ENCODE data around the gene ALKBH2. TPM values are rescaled to one million over a fixed set of nuclear protein-coding genes. Genes with fewer than 3 reads are reported as not detected.

Gene ALKBH2
- total RNA-seq, 4 donors from 2014 or later = 17.6 to 36.5 (median 26.0) TPM

DNA sequence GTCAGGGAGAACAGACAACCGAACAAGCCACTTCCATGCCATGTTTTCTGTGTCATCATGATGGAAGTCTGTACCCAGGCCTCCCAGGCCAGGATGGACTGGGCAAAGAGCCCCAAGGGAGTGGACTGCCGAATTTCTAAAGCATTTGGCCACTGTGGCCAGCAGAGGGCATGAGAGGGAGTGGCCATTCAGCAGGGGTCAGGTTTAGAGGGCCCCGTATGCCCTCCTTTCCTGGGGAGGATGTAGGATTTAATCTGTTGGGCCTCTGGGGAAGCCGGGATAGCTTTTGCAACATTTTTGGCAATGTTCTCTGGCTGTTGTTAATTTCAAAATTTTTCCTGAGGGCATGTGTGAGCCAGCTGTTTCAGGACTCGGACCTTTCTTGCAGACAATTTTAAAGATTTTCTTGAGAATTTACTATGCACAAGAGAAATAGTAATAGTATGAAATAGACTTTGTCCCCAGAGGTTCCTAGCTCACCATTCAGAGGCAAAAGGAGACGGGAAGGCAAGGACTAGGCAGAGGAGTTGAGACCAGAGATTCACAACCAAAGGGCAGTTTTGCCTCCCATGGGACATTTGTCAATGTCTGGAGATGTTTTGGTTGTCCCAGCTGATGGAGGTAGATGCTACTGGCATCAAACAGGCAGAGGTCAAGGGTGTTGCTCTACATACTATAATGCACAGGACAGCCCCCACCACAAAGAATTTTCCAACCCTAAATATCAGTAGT is 41.1 kb upstream of the ALKBH2 start:
- 32 to 40% methylated on average over 6 of the region's 6 CpGs for WGBS, 2 donors
- no peak overlapping the region for H3K4me3 ChIP-seq (ENCODE audit: low read depth, poor library complexity, severe bottlenecking)
- no peak for DNase-seq (ENCODE audit: low spot score in 2 of 2)
- intact Hi-C loops (cut with DNase I; ENCODE audit: low total_unique reads) = no loop called here
- TF ChIP-seq, protein P1, sequence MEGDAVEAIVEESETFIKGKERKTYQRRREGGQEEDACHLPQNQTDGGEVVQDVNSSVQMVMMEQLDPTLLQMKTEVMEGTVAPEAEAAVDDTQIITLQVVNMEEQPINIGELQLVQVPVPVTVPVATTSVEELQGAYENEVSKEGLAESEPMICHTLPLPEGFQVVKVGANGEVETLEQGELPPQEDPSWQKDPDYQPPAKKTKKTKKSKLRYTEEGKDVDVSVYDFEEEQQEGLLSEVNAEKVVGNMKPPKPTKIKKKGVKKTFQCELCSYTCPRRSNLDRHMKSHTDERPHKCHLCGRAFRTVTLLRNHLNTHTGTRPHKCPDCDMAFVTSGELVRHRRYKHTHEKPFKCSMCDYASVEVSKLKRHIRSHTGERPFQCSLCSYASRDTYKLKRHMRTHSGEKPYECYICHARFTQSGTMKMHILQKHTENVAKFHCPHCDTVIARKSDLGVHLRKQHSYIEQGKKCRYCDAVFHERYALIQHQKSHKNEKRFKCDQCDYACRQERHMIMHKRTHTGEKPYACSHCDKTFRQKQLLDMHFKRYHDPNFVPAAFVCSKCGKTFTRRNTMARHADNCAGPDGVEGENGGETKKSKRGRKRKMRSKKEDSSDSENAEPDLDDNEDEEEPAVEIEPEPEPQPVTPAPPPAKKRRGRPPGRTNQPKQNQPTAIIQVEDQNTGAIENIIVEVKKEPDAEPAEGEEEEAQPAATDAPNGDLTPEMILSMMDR (IDR thresholded peaks at IDR 0.05) = no peak
- TF ChIP-seq POLR2A (IDR thresholded peaks at IDR 0.05) = no peak

DNA sequence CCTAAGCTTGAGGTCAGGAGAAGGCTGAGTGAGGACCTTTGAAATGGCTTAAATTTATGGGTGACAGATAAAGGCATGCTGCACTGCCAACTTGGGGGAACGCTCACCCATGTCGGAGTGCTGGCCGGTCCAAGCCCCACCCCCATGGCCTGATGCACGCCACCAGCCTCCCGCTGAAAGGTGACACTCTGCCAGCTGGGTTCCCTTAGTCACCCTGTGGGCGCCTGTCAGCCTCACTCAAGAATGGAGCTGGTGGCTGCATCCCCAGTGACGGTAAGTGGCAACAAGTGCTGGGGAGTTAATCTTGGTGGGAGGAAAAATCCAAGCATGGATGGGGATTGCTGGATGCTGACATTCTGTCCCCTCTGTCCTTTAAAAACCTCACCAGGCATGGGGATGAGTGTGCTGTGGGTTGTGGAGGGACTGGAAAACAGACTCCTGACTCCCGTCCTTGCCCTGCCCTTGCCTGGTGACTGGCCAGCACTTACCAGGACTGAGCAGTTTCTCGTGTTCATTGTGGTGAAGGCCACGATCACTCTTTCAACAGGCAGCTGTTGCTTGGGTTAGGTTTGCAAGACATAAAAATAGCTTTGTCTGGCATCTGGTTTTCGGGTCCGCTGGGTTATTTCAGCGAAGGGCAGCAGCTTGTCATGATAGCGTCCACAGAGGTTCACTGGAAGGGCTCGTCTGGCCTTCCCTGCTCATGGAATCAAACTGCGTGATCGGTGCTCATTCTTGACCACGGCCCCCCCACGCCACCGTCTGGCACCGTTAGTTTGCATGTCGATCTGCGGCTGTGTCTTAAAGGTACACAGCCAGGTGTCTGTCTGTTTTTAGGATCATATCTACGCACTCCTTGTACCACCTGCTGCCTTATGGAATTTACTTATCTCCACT is 38.1 kb upstream of the ALKBH2 start:
- no peak for TF ChIP-seq POLR2A (IDR thresholded peaks at IDR 0.05)
- TF ChIP-seq, protein P1 (IDR thresholded peaks at IDR 0.05) = no peak
- 61 to 70% methylated on average over 24 of the region's 24 CpGs for WGBS, 2 donors
- H3K4me3 ChIP-seq (ENCODE audit: low read depth, poor library complexity, severe bottlenecking) = no peak overlapping the region
- intact Hi-C loops (cut with DNase I; ENCODE audit: low total_unique reads) = no loop called here
- DNase-seq (ENCODE audit: low spot score in 2 of 2) = no peak

DNA sequence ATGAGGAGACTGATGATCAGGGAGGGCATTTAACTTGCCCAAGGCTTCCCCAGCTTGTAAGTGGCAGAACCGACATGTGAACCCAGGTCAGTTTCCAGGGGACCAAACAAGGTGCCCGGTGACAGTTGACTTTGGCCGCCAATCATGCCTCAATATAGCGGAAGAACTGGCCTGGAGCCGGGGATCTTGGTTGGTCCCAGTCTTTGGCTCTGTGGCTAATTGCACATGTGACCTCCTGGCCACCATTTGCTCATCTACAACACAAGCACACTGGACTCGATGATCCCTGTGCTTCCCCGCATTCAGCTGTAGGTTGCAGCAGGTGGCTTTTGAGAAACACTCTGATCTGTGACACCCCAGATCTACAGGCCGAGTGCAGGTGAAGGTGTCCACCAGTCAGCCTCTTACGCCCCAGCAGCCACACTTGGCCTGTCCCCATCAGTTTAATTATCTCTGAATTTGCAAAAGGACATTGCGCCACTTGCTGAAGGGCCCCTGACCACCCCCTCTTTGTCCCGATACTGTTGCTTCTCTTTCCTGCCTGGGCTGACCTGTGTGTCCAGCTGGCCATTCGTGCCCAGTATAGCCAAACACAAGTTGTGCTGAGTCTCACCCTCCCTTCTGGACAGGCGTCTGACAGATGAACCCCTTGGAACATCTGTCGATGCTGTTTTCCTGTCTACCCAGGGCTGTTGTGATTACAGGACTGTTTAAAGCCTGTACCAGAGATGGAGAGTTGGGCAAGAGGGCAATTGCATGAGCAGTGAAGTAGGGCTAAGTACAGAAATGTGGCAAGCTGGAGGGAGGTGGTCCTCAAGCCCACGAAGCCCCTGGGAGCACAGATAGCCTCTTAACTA is 37.3 kb upstream of the ALKBH2 start:
- intact Hi-C loops (cut with DNase I; ENCODE audit: low total_unique reads) = no loop called here
- no peak overlapping the region for H3K4me3 ChIP-seq (ENCODE audit: low read depth, poor library complexity, severe bottlenecking)
- DNase-seq (ENCODE audit: low spot score in 2 of 2) = peak in 1 of 2 donors; percentile 56
- TF ChIP-seq, protein P1 (IDR thresholded peaks at IDR 0.05) = no peak
- TF ChIP-seq POLR2A (IDR thresholded peaks at IDR 0.05) = no peak
- WGBS, 2 donors = 82 to 86% methylated on average over 15 of the region's 15 CpGs

DNA sequence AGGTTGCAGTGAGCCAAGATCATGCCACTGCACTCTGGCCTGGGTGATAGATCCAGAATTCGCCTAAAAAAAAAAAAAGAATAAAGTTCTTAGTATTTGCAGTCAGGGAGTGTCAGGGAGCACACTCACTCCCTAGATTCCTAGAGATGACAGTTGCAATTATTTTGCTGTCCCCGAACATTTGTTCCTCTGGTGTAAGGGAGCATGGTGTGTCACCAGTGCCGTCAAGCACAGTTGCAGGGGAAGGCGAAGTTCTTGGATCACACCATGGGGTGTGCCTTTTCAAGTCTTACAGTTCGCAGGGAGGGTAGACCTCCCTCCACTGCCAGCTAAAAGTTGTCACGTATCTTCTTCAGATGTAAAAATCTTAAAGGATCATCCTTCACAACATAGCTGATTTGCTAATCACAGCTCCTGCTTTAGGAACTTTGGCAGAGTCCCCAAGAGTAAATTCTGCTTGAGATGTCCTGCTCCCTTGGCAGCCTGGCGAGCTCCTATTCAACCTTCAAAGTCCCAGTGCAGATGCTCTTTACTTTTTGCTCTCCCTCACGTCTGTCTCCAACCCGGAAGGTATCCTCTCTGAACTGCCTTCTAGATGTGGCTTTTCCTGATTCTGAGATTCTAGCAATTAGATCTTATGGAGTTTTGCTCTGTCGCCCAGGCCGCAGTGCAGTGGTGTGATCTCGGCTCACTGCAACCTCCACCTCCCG is 34.4 kb upstream of the ALKBH2 start:
- no peak overlapping the region for H3K4me3 ChIP-seq (ENCODE audit: low read depth, poor library complexity, severe bottlenecking)
- no peak for DNase-seq (ENCODE audit: low spot score in 2 of 2)
- intact Hi-C loops (cut with DNase I; ENCODE audit: low total_unique reads) = no loop called here
- 78 to 81% methylated on average over 13 of the region's 13 CpGs for WGBS, 2 donors
- TF ChIP-seq POLR2A (IDR thresholded peaks at IDR 0.05) = no peak
- TF ChIP-seq, protein P1 (IDR thresholded peaks at IDR 0.05) = no peak

DNA sequence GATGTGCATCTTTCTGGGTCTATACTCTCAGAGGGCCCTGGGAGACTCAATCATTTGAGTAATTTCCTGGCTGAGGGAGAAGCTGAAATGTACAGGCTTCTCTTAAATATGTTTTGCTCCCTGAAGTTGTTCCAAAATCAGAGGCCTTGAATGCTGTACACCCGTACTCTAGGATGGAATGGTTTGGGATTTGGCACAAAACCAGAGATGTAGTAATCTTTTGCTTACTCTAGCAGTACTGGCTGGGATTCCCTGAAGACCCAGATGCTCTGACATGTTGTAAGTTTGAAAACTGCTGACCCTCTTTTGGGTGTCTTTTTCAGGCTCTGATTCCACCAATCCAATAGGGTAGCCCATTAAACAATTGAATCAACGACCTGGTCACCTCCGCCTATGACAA is 33.5 kb upstream of the ALKBH2 start:
- 78 to 79% methylated on average over 3 of the region's 3 CpGs for whole genome bisulfite sequencing, 2 donors
- intact Hi-C loops (cut with DNase I; ENCODE audit: low total_unique reads) = no loop called here
- no peak for TF ChIP-seq POLR2A (IDR thresholded peaks at IDR 0.05)
- TF ChIP-seq, protein P1 (IDR thresholded peaks at IDR 0.05) = no peak
- H3K4me3 ChIP-seq (ENCODE audit: low read depth, poor library complexity, severe bottlenecking) = no peak overlapping the region
- DNase-seq (ENCODE audit: low spot score in 2 of 2) = no peak

Data from lower leg skin (tissue), 4 donors.